IMR-90 (cell line): ENCODE data around the gene AZU1. TPM values are rescaled to one million over a fixed set of nuclear protein-coding genes. Genes with fewer than 3 reads are reported as not detected.

Experiments
- ATAC-seq: fragments of 200-7000 bp; cut with Tn5 transposase; 2 replicates; pipeline ENCODE4 v1.9.1; 2020; ENCODE audit warnings: low read depth, mild to moderate bottlenecking, moderate library complexity
- BruUV-seq: library from RNA; stranded (reverse); fragments of 400-500 nt; replicated peaks from 2 replicates; lab custom pipeline; 2021; lab: Mats Ljungman, UMichigan
- CTCF ChIA-PET: fragments of 300-600 bp; formaldehyde crosslinking; extraction: SDS; loops from one replicate; lab custom pipeline; 2021; ENCODE audit warnings: antibody characterized with exemption; lab: Yijun Ruan, JAX
- POLR2A ChIA-PET: fragments of 300-600 bp; sonication (Branson Sonifier 250); formaldehyde crosslinking; loops from one replicate; lab custom pipeline; 2022; ENCODE audit warnings: antibody characterized with exemption; ENCODE audit not compliant: unreplicated experiment; lab: Charles Lee
- DNase-seq: peaks from one replicate; pipeline ENCODE4 v3.0.0; 2013
- H2AFZ ChIP-seq: replicated peaks from 2 replicates; pipeline ENCODE3; 2013; ENCODE audit warnings: low read length, mild to moderate bottlenecking; ENCODE audit not compliant: poor library complexity
- H2AK5ac ChIP-seq: 2 replicates; pipeline ENCODE4 v1.6.1; 2013; ENCODE audit warnings: low read depth, low read length, inconsistent platforms
- H2AK9ac ChIP-seq: replicated peaks from 2 replicates; pipeline ENCODE3; 2013; ENCODE audit warnings: mild to moderate bottlenecking, low read depth, low read length, moderate library complexity; ENCODE audit not compliant: poor library complexity
- H2BK120ac ChIP-seq: 2 replicates; pipeline ENCODE4 v1.6.1; 2013; ENCODE audit warnings: low read depth, low read length, inconsistent platforms
- H2BK15ac ChIP-seq: 3 replicates; pipeline ENCODE4 v1.6.1; 2013; ENCODE audit warnings: low read depth, low read length, inconsistent platforms
- H2BK20ac ChIP-seq: 2 replicates; pipeline ENCODE4 v1.6.1; 2013; ENCODE audit warnings: low read depth, mild to moderate bottlenecking, inconsistent platforms, low read length, moderate library complexity
- H2BK5ac ChIP-seq: 2 replicates; pipeline ENCODE4 v1.6.1; 2013; ENCODE audit warnings: mild to moderate bottlenecking, low read depth, low read length, inconsistent platforms; ENCODE audit not compliant: poor library complexity, severe bottlenecking
- H3K14ac ChIP-seq: replicated peaks from 2 replicates; pipeline ENCODE4 v1.6.1; 2013; ENCODE audit warnings: low read depth, low read length, inconsistent platforms
- H3K18ac ChIP-seq: 2 replicates; pipeline ENCODE4 v1.6.1; 2013; ENCODE audit warnings: low read depth, low read length, control low read depth
- H3K23ac ChIP-seq: 2 replicates; pipeline ENCODE4 v1.6.1; 2013; ENCODE audit warnings: low read depth, low read length, inconsistent platforms
- H3K27ac ChIP-seq: 2 replicates; pipeline ENCODE4 v1.5.1; 2013; ENCODE audit warnings: mild to moderate bottlenecking, control low read depth, low read length; ENCODE audit not compliant: insufficient read depth
- H3K27me3 ChIP-seq: 2 replicates; pipeline ENCODE4 v1.6.1; 2013; ENCODE audit warnings: low read length; ENCODE audit not compliant: control insufficient read depth, insufficient read depth
- H3K36me3 ChIP-seq: 2 replicates; pipeline ENCODE4 v1.6.1; 2013; ENCODE audit warnings: low read length, mixed read lengths; ENCODE audit not compliant: control insufficient read depth, insufficient read depth
- H3K4ac ChIP-seq: 2 replicates; pipeline ENCODE4 v1.6.1; 2013; ENCODE audit warnings: low read depth, low read length, inconsistent platforms
- H3K4me1 ChIP-seq: 2 replicates; pipeline ENCODE4 v1.6.1; 2013; ENCODE audit warnings: low read length, mixed read lengths; ENCODE audit not compliant: control insufficient read depth, insufficient read depth
- H3K4me2 ChIP-seq: 2 replicates; pipeline ENCODE4 v1.6.1; 2013; ENCODE audit warnings: low read depth, mild to moderate bottlenecking, control low read depth, low read length, moderate library complexity
- H3K4me3 ChIP-seq: 2 replicates; pipeline ENCODE4 v1.5.1; 2013; ENCODE audit warnings: low read depth, mild to moderate bottlenecking, control low read depth, low read length, moderate library complexity; ENCODE audit not compliant: insufficient read depth
- H3K56ac ChIP-seq: 2 replicates; pipeline ENCODE4 v1.6.1; 2013; ENCODE audit warnings: low read length, inconsistent platforms; ENCODE audit not compliant: insufficient read depth; ENCODE audit errors: extremely low read depth
- H3K79me1 ChIP-seq, 2 experiments: 2 replicates each; pipeline ENCODE4 v1.6.1; 2013; ENCODE audit warnings: low read length in 2 of 2, inconsistent platforms in 1 of 2, low read depth in 1 of 2
- H3K9ac ChIP-seq: 2 replicates; pipeline ENCODE4 v1.6.1; 2013; ENCODE audit warnings: low read depth, low read length, control low read depth
- H3K9me1 ChIP-seq: 2 replicates; pipeline ENCODE4 v1.6.1; 2013; ENCODE audit warnings: low read length, inconsistent platforms; ENCODE audit not compliant: insufficient read depth
- H3K9me3 ChIP-seq: 2 replicates; pipeline ENCODE4 v1.6.1; 2013; ENCODE audit warnings: low read length; ENCODE audit not compliant: control insufficient read depth, insufficient read depth
- H4K20me1 ChIP-seq: 2 replicates; pipeline ENCODE4 v1.6.1; 2013; ENCODE audit warnings: low read length, inconsistent platforms; ENCODE audit not compliant: insufficient read depth
- H4K5ac ChIP-seq: 2 replicates; pipeline ENCODE4 v1.6.1; 2013; ENCODE audit warnings: mild to moderate bottlenecking, low read depth, low read length, control low read depth
- H4K8ac ChIP-seq, 2 experiments: 2 replicates each; pipeline ENCODE4 v1.6.1; 2013; ENCODE audit warnings: low read depth in 2 of 2, low read length in 2 of 2, control low read depth in 1 of 2, inconsistent platforms in 1 of 2
- H4K91ac ChIP-seq: 2 replicates; pipeline ENCODE4 v1.6.1; 2013; ENCODE audit warnings: low read depth, low read length, inconsistent platforms; ENCODE audit not compliant: insufficient read depth
- CTCF ChIP-seq: conservative IDR thresholded peaks from 2 replicates; pipeline ENCODE4 v1.5.1; 2012; ENCODE audit warnings: mild to moderate bottlenecking, low read depth, low read length, improper control_type of control experiment
- ELK1 ChIP-seq: fragments of 150-350 bp; IDR thresholded peaks from 2 replicates; pipeline ENCODE4 v1.6.1; 2016; ENCODE audit warnings: low read depth, mild to moderate bottlenecking, low read length, moderate library complexity, borderline replicate concordance
- FOS ChIP-seq: fragments of 150-350 bp; IDR thresholded peaks from 2 replicates; pipeline ENCODE4 v1.6.1; 2016; ENCODE audit warnings: low read depth, low read length
- MXI1 ChIP-seq: IDR thresholded peaks from 2 replicates; pipeline ENCODE4 v1.6.1; 2012; ENCODE audit warnings: low read depth, mild to moderate bottlenecking, low read length, moderate library complexity, borderline replicate concordance
- NFE2L2 ChIP-seq: fragments of 150-350 bp; IDR thresholded peaks from 2 replicates; pipeline ENCODE4 v1.6.1; 2016; ENCODE audit warnings: low read depth, mild to moderate bottlenecking, low read length
- RFX5 ChIP-seq: IDR thresholded peaks from 2 replicates; pipeline ENCODE4 v1.8.0; 2012; ENCODE audit warnings: low read depth, mild to moderate bottlenecking, low read length, moderate library complexity
- SMC3 ChIP-seq: fragments of 150-350 bp; IDR thresholded peaks from 2 replicates; pipeline ENCODE4 v1.6.1; 2016; ENCODE audit warnings: low read depth, mild to moderate bottlenecking, antibody characterized with exemption, low read length, moderate library complexity
- WGBS, 2 experiments: methylation state at CpG; one replicate each; pipeline versions ENCODE4 v1.1.5 to v1.1.7; 2013; ENCODE audit warnings: missing lambda C conversion rate in 2 of 2; ENCODE audit not compliant: insufficient read length in 1 of 2; ENCODE audit errors: extremely low coverage in 2 of 2; 5-methylcytosine and 5-hydroxymethylcytosine counted together
- dilution Hi-C: fragments of 300-500 bp; cut with HindIII; formaldehyde crosslinking; loops from one replicate; pipeline ENCODE4 v1.14.3; 2018; ENCODE audit warnings: low sequenced_read_pairs; ENCODE audit not compliant: unreplicated experiment
- in situ Hi-C: fragments of 300-500 bp; cut with MboI; formaldehyde crosslinking; loops from 3 replicates; pipeline ENCODE4 v1.14.3; 2019; ENCODE audit warnings: low sequenced_read_pairs, inconsistent platforms, mixed read lengths
- intact Hi-C: fragments of 100-400 bp; cut with micrococcal nuclease; formaldehyde crosslinking; loops from 2 replicates; pipeline ENCODE4 v1.10.0; 2022
- polyA plus RNA-seq, 3 experiments: library from polyadenylated mRNA; depleted of rRNA; stranded (reverse); fragments of >200 nt; gene quantifications; 2 replicates each; pipeline ENCODE4 v1.2.3, GENCODE V29; 2012; ENCODE audit warnings: low replicate concordance in 1 of 3
- total RNA-seq: library from RNA; depleted of rRNA; stranded (reverse); fragments of >200 nt; gene quantifications from 2 replicates; pipeline ENCODE4 v1.2.3, GENCODE V29; 2012

AZU1 gene
- total and polyA plus RNA-seq, 2 of the 4 experiments (the other 2 are of a cell fraction), result 0.12 TPM; not detected in 1

DNA sequence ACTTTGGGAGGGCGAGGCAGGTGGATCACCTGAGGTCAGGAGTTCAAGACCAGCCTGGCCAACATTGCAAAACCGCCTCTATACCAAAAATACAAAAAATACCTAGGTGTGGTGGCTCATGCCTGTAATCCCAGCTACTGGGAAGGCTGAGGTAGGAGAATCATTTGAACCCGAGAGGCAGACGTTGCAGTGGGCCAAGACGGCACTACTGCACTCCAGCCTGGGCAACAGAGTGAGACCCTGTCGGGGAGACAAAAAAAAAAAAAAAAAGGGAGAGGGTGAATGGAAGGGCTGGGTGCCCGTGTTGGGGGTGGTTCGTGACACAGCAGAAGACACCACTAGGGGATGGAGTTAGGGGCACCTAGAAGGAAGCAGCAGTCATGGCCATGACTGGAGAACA is 42.7 kb downstream of the AZU1 start (continued):
- TF ChIP-seq RFX5, result no peak
- TF ChIP-seq ELK1, result no peak
- no peak for TF ChIP-seq SMC3
- no peak for TF ChIP-seq MXI1

DNA sequence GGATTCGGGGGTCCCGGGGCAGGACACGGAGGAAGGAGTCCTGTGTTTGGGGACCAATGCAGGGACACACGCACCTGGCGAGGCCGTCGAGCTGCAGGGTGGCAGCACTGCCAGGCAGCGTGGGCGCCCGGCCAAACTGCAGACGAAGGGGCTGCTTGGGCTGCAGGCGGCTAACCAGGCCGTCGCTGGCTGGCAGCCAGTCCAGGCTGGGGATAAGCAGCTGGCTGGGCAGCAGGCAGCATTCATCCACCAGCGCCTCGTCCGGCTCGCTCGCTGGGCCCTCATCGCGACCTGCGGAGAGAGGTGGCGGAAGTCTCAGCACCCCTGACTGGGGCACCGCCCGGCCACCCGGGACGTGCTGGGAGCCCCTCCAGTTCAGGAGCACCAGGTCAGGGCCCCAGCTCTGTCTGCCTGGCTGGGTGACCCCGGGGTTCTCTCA is 43.3 kb downstream of the AZU1 start:
- H2BK20ac ChIP-seq, result no peak overlapping the region
- H2AK5ac ChIP-seq, result peak overlapping the region; percentile 17
- peak overlapping the region; percentile 14 for H2AFZ ChIP-seq
- no peak overlapping the region for H3K14ac ChIP-seq
- POLR2A ChIA-PET, result no interaction called here
- in situ Hi-C loops (no loop called here), intact Hi-C loops (no loop called here), dilution Hi-C loops (no loop called here)
- no peak overlapping the region for H3K18ac ChIP-seq
- H4K20me1 ChIP-seq, result peaks cover 17% of the 10 kb centered on the region
- H3K4me2 ChIP-seq, result no peak overlapping the region
- WGBS, 2 experiments, result 40% methylated on average over 17 of the region's 28 CpGs; no CpG with 5 or more reads in 1 of the 2 experiments
- no peak overlapping the region for H3K27ac ChIP-seq
- TF ChIP-seq NFE2L2 (no peak), ELK1 (no peak), FOS (no peak), CTCF (no peak)
- no peaks in the 10 kb centered on the region; the same call in 1 of the 2 replicates for H3K9me1 ChIP-seq
- peak; percentile 32 for DNase-seq
- no peaks in the 10 kb centered on the region for H3K27me3 ChIP-seq
- no peak overlapping the region for H2BK15ac ChIP-seq
- H2AK9ac ChIP-seq, result peak overlapping the region; percentile 28
- H3K4ac ChIP-seq, result no peak overlapping the region
- no peak overlapping the region for H4K5ac ChIP-seq
- no TSS peak for BruUV-seq
- no peak overlapping the region for H3K23ac ChIP-seq
- CTCF ChIA-PET, result no interaction called here
- H3K56ac ChIP-seq, result no peak overlapping the region
- no peaks in the 10 kb centered on the region for H3K9me3 ChIP-seq
- H3K4me1 ChIP-seq, result peaks cover 22% of the 10 kb centered on the region
- no peak overlapping the region for H2BK120ac ChIP-seq
- peak; percentile 3; the same call in 1 of the 2 replicates for ATAC-seq
- no peak overlapping the region for H4K8ac ChIP-seq
- H3K36me3 ChIP-seq, result peaks cover 34% of the 10 kb centered on the region
- H4K91ac ChIP-seq, result no peak overlapping the region
- H3K79me1 ChIP-seq, result peaks cover 7 to 22% of the 10 kb centered on the region in 2 experiments; a peak in 2 of 4 replicates
- H3K4me3 ChIP-seq, result no peak overlapping the region
- no peak overlapping the region for H3K9ac ChIP-seq
- H2BK5ac ChIP-seq, result peak overlapping the region; percentile 20
